Measurements from ENCODE around the gene SASH3.

SASH3 gene

DNA sequence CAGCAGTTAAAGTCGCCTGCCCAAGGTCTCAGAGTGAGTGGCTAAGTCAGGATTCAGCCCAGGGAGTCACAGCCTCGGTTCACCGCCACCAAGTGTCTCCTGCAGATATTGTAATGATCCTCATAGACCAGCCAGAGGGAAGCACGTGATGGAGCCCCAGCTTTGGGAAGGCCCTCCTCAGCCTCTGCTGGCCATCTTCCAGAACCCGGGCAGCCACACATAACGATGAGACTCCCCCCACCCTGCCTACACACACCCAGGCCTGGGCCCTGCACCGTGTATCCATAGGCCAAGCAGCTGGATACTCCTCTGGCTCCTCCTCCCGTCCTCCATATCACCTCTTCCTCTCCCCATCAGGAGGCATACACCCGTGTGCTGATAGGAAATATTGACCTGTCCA is 19.6 kb upstream of the SASH3 start:
- no peak for DNase-seq

DNA sequence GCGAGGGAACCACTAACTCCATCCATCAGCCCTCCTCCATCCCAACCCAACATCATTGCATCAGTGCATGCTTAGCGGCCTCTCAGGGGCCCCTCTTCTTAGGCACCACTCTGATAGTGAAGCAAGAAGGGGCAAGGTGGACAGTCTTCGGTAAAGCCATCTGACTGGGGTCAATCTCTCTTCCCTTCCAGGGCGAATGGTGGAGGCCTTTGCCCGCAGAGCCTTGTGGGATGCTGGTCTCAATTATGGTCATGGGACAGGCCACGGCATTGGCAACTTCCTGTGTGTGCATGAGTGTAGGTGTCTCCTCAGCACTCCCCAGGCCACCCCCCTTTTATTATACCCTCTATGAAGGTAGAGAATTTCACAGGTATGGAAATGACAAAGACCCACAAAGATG is 18.8 kb upstream of the SASH3 start:
- DNase-seq: no peak

DNA sequence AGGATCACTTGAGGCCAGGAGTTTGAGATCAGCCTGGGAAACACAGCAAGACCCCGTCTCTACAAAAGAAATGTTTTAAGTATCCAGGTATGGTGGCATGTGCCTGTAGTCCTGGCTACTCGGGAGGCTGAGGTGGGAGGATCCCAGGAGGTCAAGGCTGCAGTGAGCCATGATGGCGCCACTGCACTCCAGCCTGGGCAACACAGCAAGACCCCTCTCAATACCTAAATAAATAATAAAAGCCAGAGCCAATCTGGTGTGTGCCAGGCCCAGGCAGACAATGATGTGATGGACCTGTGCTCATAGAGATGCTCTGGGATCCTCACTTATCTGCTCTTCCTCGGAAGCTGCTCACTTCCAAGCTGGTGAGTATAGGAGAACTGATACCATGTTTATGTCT is 18.2 kb upstream of the SASH3 start:
- DNase-seq: no peak

DNA sequence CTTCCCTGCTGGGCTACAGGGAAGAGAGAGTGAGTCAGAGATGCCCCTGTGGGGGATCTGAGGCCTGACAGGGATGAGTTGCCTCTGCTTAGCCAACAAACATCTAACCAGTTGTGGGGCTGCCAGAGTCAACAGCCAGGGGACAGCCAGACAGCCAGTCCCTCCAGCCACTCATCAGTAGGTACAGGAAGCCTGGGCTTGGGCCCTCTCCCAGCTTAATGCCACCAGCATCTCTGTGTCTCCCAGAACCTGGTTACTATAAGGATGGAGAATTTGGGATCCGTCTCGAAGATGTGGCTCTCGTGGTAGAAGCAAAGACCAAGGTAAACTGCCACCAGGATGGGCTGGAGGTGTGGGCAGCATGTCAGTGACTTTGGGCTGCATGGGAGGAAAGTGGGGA is 17.3 kb upstream of the SASH3 start:
- no peak for DNase-seq

GRCh38 chrX:129763666-129764065 is 16.1 kb upstream of the SASH3 start:
- no peak for DNase-seq

DNA sequence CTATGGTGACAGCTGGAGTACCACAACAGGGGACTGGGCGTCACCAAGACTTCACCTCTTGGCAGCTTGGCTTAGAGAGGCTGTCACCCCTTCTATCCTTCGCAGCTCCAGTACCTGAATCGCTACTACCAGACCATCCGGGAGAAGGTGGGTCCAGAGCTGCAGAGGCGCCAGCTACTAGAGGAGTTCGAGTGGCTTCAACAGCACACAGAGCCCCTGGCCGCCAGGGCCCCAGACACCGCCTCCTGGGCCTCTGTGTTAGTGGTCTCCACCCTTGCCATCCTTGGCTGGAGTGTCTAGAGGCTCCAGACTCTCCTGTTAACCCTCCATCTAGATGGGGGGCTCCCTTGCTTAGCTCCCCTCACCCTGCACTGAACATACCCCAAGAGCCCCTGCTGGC is 11.6 kb upstream of the SASH3 start:
- no peak for DNase-seq

DNA sequence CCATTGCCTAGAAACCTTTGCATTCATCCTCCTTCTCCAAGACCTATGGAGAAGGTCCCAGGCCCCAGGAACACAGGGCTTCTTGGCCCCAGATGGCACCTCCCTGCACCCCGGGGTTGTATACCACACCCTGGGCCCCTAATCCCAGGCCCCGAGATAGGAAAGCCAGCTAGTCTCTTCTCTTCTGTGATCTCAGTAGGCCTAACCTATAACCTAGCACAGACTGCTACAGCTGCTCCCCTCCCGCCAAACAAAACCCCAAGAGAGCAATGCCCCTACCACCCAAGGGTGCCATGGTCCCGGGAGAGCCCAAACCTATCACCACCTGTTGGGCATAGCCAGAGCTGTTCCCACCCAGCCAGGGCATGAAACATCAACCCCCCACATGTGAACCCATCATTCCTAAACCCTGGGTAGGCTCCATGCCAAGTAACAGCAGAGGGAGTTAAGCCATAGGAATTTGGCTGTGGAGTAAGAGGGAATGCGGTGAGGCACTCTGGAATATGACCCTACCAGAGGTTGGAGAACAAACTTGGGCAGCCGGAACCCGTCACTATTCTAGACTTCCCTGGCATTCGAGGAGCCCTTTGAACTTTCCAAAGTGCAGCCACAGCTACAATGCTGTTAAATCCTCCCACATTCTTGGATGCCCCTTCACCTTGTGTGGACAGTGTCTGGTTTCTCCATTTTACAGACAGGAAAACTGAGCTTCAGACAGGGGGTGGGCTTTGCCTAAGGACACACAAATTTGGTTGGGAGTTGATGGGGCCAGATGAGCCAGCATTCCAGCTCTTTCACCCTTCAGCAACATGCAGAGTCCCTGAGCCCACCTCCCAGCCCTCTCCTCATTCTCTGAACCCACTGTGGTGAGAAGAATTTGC is 10.9 kb upstream of the SASH3 start:
- no peak for DNase-seq

DNA sequence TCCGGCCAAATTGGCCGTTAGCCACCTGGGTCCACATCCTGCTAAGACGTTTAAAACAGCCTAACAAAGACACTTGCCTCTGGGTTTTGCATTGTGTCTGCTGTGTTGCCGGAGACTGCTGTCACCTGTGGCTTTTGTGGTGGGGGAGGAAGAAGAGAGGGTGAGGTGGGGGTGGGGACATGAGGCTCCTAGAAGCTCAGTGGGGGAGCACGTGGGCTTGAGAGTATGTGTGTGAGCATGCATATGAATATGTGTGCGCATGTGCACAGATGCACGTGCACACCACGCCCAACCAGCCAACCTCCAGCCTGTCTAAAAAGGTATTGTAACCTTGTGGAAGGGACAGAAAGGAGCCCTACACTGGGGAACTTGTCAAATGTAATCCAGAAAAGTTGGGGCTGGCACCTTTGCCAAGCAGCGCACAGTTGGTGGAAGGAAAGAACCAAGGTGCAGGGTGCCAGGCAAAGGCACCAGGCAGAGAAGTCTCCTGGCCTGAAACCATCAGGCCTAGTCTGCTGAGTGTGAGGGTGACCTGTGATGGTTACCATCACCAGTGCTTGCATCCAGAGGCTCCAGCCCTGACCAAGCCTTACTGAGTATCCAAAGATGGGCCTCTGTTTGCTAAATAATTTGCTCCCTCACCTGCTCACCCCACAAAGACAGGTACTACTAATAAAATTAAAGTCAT is 10.1 kb upstream of the SASH3 start:
- DNase-seq: no peak

DNA sequence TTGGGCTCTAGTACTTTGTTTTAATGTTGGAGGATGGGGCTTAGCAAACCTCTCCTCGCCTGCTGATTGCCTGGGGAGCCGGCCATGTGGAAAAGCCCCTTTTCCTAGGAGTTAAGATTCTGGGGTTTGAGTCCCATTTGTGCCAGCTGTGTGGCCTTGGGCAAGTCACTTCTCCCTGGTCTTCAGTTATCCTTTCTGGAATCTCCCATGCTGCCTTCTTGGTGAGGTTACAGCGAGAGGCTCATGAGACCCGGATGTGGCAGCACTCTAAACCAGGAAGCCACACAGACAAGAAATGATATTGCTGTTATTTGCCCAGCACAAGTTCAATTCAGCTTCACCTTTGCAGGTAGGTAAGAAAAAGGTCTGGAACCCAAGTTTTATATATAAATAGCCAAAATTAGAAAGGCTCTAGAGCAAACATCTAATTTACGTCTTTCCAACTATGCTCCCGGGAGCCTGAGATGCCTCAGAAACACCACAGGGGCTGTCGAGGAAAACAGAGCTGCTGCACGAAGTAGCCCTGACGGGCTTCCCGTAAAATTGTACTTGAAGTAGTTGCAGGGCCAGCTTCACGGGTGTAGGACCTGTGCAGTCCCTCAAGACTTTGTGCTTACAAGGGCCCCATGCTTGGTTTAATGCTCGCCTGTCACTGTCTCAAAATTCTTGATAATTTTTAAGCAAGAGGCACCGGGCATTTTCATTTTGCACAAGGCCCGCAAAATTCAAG is 8.3 kb upstream of the SASH3 start:
- DNase-seq: no peak

- DNase-seq: no peak
Observed at GRCh38 chrX:129772796-129773431, 6.8 kb upstream of the SASH3 start.

DNA sequence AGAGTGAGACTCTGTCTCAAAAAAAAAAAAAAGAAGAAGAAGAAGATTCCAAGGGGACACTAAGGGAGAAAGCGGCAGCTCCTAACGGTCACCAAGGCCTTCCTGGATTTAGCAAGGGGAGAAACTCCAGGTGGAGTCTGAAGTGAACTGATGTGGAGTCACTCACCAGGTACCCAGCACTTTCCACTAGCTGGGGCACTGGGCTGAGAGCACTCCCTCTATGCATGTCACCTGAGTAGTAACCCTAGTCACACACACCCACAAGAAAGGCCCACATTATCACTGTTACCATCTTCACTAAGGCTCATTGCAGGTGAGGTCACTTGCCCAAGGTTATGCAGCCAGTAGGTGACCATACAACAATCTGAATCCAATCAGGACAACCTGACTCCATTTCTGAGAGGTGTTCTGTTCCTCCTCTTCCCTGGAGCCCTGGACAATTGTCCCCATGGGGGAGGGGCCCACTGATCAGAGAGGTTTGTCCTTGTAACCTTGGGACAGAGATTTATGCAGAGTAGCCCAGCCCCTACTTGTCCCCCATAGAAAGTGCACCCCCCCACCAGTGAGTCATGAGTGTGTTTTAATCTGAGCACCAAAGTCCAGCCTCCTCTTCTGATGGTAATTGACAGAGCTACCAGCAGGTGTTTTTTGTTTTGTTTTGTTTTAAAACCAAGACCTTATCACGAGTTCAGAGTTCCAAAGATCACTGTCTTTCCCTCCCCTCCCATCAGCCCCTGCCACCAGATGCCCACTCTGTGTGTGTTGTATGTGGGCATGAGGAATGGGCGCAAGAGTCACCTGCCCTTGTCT is 5.9 kb upstream of the SASH3 start:
- DNase-seq: no peak

GRCh38 chrX:129777218-129778030 is 2.3 kb upstream of the SASH3 start:
- no peak for DNase-seq

DNA sequence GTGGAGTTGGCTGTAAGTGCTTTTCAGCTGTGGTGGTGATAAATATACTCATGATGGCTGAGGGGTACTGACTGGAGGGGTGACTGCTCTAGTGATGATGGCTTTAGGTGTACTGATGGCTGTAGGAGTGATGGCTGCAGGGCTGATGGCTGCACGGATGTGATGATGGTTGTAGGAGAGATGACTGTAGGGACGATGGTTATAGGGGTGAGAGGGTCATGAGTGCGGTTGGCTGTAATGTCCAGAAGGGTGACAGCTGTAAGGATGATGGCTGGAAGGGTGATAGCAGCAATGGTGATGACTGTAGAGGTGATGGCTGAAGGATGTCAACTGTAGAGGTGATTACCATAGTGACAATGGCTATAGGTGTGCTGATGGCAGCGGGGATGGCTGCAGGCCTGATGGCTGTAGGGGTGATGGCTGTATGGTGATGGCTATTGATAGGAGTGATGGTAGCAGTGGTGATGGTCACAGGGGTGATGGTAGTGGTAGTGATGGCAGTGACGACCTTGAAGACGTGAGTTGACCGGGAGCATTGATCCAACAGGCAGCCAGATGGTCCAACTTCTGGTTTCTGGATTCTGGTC is 570 bp upstream of the SASH3 start:
- no peak for DNase-seq

DNA sequence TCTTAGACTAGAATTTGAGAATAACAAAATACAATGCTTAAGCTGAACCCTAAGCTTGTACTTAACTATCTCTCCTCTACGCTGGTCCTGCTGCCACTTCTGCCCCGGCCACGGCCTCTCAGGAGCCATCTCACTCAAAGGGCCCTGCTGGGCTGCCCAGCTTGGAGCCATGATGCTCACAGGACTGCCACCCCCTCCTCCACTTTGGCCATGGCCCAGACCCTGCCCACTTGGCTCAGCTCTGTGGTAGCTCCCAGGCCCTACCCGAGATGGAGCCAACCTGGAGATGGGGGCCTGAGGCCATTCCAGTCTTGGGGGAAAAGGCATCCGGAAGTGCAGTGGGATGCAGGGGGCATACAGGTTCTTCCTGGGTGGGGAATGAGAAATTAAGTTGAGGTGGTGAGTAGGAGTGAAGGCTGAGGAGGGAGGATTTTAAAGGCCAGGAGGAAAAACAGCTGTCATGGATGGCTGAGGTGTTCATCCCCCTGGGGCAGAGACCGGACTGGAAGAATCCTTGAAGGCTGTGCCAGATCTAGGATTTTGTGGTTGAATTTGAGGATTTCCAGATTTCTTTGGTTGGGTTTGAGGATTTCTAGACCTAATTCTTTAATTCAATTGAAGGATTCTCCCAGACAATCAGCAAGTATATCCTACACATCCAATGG is 824 bp downstream of the SASH3 start:
- DNase-seq: no peak

GRCh38 chrX:129781134-129781672 is 1.5 kb downstream of the SASH3 start:
- DNase-seq: no peak

- no peak for DNase-seq
Observed at GRCh38 chrX:129781680-129782495, 2.1 kb downstream of the SASH3 start.

DNA sequence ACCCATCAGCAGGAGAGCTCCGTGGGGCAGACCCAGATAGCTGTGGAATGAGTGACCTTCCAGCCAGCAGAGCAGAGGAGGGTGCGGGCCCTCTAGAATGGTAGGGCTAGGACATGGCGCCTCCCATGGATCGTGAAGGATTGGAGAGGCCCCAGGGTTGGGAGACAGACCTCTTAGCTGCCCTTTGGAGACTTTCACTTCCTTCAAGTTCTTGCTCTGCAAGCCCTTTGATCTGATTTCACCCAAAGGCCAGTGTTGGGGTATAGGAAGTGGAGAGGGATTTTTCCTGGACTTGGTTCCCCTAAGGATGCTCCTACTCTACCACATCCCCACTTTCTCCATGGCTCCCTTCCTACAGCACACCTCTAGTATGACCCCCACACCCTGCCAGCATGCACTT is 3.0 kb downstream of the SASH3 start:
- DNase-seq: no peak

DNA sequence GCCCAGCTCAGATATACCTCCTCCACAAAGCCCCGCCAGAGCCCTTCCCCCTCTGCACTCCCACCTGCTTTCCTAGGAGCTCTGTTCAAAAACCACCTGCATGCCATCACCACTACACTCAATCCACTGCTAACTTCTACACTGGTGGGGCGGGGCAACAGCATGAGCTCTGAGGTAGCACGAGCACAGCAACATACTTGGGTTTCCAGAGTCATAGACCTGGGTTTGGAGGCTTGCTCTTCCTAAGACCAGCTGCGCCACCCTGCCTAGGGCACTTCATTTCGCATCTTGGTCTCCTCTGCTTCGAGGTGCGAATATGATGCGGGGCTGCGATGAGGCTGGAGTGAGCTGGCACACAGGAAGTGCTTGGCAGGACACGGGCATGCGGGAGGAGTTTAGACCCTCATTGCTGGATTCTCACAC is 3.6 kb downstream of the SASH3 start:
- DNase-seq: no peak

DNA sequence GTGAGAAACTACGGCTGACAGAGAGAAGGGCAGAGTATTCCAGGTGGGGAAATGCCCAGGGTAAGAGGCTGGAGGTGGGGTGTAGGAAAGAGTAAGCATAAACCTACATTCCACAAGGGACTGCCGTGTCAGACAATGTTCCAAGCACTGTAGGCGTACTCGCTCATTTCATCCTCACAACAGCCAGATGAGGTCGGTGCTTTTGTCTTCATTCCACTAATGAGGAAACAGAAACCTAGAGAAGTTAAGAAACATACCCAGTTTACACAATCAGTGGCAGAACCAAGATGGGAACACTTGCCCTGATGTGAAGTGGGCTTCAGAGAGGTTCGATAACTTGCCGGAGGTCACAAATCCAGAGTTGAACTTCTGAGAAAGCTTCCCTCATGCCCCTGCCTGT is 4.6 kb downstream of the SASH3 start:
- no peak for DNase-seq

All from eye (tissue), 1 donor.